GM13977 (cell line): ENCODE results near the gene WAPL.

Experiments used
- DNase-seq: peaks from one replicate; pipeline ENCODE4 v3.0.0; 2012; ENCODE audit warnings: low spot score
- CTCF ChIP-seq: IDR thresholded peaks from 2 replicates; pipeline ENCODE4 v1.5.1; 2012; ENCODE audit warnings: mild to moderate bottlenecking, control low read depth; ENCODE audit not compliant: insufficient read depth; ENCODE audit errors: extremely low read depth, missing control alignments
- in situ Hi-C: fragments of 300-500 bp; cut with MboI; formaldehyde crosslinking; loops from one replicate; pipeline ENCODE4 v1.12.0; 2022; ENCODE audit warnings: low sequenced_read_pairs, low pct_unique_long_range_greater_than_20kb, mixed read lengths, inconsistent platforms; ENCODE audit not compliant: unreplicated experiment

Gene WAPL

DNA sequence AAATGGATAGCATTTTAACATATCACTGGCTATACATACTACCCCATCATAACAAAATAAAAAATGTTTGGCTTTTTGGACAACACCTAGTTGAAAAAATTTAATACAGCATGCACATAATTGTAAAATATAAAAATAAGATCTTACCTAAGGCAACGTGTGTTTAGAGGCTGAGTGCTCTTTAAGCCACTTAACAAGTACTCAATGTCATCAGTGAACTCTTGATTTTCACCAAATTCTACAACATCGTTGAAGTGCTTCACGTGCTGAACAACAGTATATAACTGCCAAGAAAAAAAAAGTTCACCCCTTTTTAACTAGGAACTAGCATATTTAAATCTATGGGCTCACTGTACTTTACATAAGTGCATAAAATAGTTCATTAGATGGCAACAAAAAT lies 49.5 kb downstream of the WAPL start:
- TF ChIP-seq CTCF = no peak
- DNase-seq = no peak
- in situ Hi-C loops = no loop called here

DNA sequence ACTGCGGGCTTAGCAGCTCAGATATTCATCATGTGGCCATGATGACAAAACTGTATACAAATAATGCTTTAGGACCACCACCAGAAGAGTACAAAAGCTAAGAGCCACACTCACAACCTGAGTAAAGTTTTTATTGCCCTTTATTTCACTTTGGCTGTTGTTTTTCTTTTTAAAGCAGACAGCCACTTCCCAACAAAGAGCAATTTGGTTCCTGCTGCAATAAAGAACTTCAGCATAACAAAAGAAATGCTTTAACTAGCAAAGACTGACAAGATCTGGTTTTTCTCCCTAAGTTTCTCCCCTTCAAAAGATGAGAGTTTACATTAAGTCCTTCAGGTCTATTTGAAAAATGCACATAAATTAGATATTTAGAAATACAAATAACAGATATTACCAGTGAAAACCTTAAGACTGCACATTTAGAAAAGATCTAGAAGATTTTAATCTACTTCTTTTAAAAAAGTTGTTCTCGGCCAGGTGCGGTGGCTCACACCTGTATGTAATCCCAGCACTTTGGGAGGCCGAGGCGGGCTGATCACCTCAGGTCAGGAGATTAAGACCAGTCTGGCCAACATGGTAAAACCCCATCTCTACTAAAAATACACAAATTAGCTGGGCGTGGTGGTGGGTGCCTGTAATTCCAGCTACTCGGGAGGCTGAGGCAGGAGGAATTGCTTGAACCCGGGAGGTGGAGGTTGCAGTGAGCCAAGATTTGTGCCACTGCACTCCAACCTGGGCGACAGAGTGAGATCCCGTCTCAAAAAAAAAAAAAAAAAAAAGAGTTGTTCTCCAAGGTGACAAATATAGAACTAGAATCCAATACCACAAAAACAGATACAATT lies 59.4 kb downstream of the WAPL start:
- DNase-seq = no peak
- in situ Hi-C loops = no loop called here
- no peak for TF ChIP-seq CTCF

GRCh38 chr10:86451604-86451960 lies 70.0 kb downstream of the WAPL start:
- DNase-seq = no peak
- TF ChIP-seq CTCF = no peak
- in situ Hi-C loops = no loop called here

- DNase-seq = no peak
- in situ Hi-C loops = no loop called here
- no peak for TF ChIP-seq CTCF
Measured at GRCh38 chr10:86450806-86451603, 70.6 kb downstream of the WAPL start.

GRCh38 chr10:86449926-86450558 lies 71.5 kb downstream of the WAPL start:
- no peak for TF ChIP-seq CTCF
- DNase-seq = no peak
- in situ Hi-C loops = no loop called here

DNA sequence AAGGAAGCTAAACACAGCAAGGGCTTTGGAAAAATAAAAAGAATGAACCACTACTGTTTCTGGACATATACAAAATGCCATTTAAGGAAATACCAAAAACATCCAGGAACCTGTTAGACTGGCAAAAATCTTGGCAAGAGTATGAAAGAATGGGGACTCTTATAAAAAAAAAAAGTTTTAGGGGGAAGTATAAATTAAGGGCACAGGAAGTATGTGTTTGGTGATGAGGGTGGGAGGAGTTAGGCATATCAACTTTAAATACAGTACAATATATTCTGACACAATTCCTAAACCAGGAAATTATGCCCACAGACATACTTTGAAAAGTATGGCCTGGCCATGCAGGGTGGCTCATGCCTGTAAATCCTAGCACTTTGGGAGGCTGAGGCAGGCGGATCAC lies 74.2 kb downstream of the WAPL start:
- DNase-seq = no peak
- no peak for TF ChIP-seq CTCF
- in situ Hi-C loops = no loop called here
